PFSK-1 (cell line): Measurements from ENCODE around the gene DACT2.

ENCODE experiments used
- FOXP2 ChIP-seq: optimal IDR thresholded peaks from 2 replicates; pipeline ENCODE3; 2011; ENCODE audit warnings: borderline replicate concordance, control low read depth, inconsistent platforms; ENCODE audit not compliant: insufficient read depth; ENCODE audit errors: extremely low read length, extremely low read depth
- POLR2AphosphoS5 ChIP-seq: IDR thresholded peaks from 2 replicates; pipeline ENCODE4 v1.6.1; 2012; ENCODE audit warnings: low read depth, mild to moderate bottlenecking, control low read depth, low read length, moderate library complexity
- SIN3A ChIP-seq: IDR thresholded peaks from 2 replicates; pipeline ENCODE4 v1.6.1; 2012; ENCODE audit warnings: mild to moderate bottlenecking, low read length, moderate library complexity, borderline replicate concordance; ENCODE audit not compliant: insufficient read depth
- TAF1 ChIP-seq: IDR thresholded peaks from 2 replicates; pipeline ENCODE4 v1.6.1; 2012; ENCODE audit warnings: low read length, control low read depth, borderline replicate concordance; ENCODE audit not compliant: insufficient read depth
- TF ChIP-seq, protein P1 (sequence below), 2 experiments: IDR thresholded peaks; 2 replicates each; pipeline versions ENCODE4 v1.6.1 to v1.8.0; 2011 to 2012; ENCODE audit warnings: low read depth in 2 of 2, low read length in 2 of 2, control low read depth in 1 of 2, inconsistent platforms in 1 of 2, mild to moderate bottlenecking in 1 of 2, moderate library complexity in 1 of 2; ENCODE audit not compliant: insufficient read depth in 1 of 2

Gene DACT2

DNA sequence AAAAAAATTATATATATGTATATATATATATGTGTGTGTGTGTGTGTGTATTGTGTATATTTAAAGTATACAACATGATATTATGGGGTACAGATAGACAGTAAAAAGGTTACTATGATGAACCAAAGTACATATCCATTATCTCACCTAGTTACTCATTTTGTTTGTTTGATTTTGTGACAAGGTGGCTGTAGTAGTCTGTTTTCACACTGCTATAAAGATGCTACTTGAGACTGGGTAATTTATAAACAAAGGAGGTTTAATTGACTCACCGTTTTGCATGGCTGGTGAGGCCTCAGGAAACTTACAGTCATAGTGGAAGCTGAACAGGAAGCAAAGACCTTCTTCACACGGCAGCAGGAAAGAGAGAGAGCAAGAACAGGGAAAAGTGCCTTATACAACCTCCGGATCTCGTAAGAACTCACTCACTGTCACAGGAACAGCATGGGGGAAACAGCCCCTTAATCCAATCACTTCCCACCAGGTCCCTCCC is 30.2 kb upstream of the DACT2 start:
- TF ChIP-seq POLR2AphosphoS5 (no peak), FOXP2 (no peak), SIN3A (no peak), TAF1 (no peak)
- TF ChIP-seq, protein P1, sequence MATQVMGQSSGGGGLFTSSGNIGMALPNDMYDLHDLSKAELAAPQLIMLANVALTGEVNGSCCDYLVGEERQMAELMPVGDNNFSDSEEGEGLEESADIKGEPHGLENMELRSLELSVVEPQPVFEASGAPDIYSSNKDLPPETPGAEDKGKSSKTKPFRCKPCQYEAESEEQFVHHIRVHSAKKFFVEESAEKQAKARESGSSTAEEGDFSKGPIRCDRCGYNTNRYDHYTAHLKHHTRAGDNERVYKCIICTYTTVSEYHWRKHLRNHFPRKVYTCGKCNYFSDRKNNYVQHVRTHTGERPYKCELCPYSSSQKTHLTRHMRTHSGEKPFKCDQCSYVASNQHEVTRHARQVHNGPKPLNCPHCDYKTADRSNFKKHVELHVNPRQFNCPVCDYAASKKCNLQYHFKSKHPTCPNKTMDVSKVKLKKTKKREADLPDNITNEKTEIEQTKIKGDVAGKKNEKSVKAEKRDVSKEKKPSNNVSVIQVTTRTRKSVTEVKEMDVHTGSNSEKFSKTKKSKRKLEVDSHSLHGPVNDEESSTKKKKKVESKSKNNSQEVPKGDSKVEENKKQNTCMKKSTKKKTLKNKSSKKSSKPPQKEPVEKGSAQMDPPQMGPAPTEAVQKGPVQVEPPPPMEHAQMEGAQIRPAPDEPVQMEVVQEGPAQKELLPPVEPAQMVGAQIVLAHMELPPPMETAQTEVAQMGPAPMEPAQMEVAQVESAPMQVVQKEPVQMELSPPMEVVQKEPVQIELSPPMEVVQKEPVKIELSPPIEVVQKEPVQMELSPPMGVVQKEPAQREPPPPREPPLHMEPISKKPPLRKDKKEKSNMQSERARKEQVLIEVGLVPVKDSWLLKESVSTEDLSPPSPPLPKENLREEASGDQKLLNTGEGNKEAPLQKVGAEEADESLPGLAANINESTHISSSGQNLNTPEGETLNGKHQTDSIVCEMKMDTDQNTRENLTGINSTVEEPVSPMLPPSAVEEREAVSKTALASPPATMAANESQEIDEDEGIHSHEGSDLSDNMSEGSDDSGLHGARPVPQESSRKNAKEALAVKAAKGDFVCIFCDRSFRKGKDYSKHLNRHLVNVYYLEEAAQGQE (IDR thresholded peaks at IDR 0.05; ENCODE audit: insufficient read depth in 1 of 2, low read depth in 2 of 2, low read length in 2 of 2): no peak

DNA sequence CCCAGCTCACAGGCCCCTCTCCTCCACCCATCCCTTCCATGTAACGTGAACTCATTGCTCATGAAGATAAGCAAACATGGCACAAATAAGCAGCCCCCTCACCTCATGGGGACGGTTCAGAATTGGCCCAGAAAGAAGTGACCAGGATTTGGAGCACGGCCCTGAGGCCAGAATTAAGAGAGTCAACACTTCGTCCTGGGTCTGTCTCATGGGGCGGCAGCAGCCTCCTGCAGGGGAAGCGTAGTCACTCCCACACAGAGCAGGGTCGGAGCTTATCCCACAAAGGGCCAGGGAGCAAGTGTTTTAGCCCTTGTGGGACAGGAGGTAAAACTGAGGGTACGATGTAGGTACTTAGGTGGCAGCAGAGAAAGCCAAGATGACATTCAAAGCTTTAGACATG is 28.6 kb upstream of the DACT2 start:
- no peak for TF ChIP-seq FOXP2
- TF ChIP-seq TAF1: no peak
- TF ChIP-seq, protein P1 (IDR thresholded peaks at IDR 0.05; ENCODE audit: insufficient read depth in 1 of 2, low read depth in 2 of 2, low read length in 2 of 2): no peak
- no peak for TF ChIP-seq POLR2AphosphoS5
- TF ChIP-seq SIN3A: no peak

DNA sequence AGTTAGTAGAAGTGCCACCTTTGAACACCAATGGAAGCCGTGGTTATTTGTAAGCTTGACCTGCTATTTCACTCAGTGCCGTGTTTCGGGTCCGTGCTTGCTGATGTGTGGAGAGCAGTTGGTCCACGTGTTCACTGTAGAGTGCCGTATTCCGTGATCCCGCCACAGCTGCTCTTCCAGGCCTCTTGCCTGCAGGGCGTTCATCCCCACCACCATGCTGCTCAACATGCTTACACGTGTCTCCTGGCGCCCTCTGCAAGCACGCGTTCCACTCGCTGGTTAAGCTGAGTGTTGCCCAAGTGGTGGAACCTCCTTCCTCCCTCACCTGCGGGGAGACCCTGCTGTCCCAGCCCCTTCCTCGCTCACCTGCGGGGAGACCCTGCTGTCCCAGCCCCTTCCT is 28.0 kb upstream of the DACT2 start:
- TF ChIP-seq TAF1 (no peak), SIN3A (no peak), POLR2AphosphoS5 (no peak), FOXP2 (no peak)

DNA sequence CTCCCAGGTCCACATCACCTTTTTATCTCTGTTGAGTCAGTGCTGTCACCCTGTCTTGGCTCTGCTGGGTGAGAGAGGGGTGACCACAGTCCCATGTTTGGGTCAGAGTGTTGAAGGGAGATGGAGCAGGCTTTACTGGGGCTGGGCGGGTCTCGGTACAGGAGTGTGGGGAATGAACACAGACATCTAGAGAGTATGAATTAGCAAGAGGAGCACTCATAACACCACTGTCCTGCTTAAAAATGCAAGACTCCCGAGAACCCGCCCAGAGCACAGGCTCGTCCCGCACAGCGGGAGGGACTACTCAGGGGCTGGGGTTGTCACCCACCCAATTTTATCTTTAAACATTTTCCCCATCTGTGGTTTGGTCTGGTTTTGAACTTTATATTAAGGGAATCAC is 27.5 kb upstream of the DACT2 start:
- TF ChIP-seq SIN3A (no peak), FOXP2 (no peak), TAF1 (no peak), POLR2AphosphoS5 (no peak)
- TF ChIP-seq, protein P1 (IDR thresholded peaks at IDR 0.05; ENCODE audit: insufficient read depth in 1 of 2, low read depth in 2 of 2, low read length in 2 of 2): no peak

DNA sequence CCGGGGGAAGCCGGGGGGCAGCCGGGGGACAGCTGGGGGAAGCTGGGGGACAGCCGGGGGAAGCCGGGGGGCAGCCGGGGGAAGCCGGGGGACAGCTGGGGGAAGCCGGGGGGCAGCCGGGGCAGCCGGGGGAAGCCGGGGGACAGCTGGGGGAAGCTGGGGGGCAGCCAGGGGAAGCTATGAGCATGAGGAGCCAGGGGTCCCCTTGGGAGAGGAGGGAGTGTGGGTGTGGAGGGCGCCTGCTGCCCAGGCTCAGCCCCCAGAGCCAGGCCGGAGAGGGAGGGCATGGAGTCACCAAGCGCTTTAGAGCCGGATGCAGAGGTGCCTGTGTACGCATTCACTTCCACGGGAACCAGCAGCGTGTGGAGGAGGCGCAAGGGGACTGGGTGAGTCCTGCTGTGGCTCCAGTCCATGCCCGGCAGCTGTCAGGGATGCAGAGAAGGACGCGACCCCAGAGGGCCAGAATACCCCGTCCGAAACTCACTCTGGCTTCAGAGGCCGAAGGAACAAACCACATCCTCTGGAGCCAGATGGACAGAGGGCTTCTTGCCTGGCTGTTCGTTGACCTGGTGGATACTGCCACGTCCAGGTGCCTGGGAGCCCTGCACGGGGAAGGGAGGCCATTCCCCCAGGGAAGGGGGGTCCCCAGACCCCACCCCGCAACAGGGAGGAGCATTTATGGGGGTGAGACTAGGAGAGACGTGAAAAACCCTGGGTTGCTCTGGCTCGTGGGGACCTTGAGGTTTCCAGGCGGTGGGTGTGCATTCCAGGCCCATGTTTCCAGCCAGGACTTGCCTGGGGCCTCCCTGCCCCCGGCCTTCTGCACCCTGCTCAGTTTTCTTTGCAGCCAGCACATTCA is 26.5 kb upstream of the DACT2 start:
- no peak for TF ChIP-seq TAF1

DNA sequence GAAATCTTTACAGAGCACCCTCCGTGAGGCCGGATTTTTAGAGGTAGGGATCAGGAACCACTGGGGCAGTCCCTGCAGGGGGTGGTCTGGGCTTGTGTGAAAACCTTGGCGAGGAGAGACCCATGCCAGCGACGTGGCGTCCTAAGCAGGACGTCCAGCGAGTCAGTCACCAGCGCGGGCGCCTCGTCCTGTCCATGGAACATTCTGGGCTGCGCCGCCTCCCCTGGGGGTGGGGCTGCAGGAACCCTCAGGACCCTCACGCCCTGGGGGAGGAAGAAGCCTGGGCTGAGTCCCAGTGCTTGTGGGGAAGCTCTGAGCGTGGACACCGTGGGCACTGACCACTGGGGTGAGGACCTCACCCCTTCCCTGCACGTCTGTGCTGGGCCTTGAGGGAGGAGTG is 25.7 kb upstream of the DACT2 start:
- TF ChIP-seq FOXP2: no peak
- TF ChIP-seq, protein P1 (IDR thresholded peaks at IDR 0.05; ENCODE audit: insufficient read depth in 1 of 2, low read depth in 2 of 2, low read length in 2 of 2): no peak
- no peak for TF ChIP-seq SIN3A
- no peak for TF ChIP-seq POLR2AphosphoS5
- TF ChIP-seq TAF1: no peak
